NCI-H2171 treated with DMSO at 0.1 percent for 48 hours (cell line): Measurements from ENCODE around the gene DPYD.

Source experiments
- DNase-seq: peaks from one replicate; lab custom pipeline; 2025; lab: John Stamatoyannopoulos, UW

The DPYD gene

GRCh38 chr1:97091679-97092078 is 829.2 kb downstream of the DPYD start:
- DNase-seq = no peak

GRCh38 chr1:97091263-97091662 is 829.6 kb downstream of the DPYD start:
- DNase-seq = no peak

GRCh38 chr1:97090725-97091124 is 830.1 kb downstream of the DPYD start:
- DNase-seq = no peak

- DNase-seq = no peak
Observed at GRCh38 chr1:97089173-97089572, 831.7 kb downstream of the DPYD start.

GRCh38 chr1:97088391-97088790 is 832.4 kb downstream of the DPYD start:
- no peak for DNase-seq

- DNase-seq = no peak
Observed at GRCh38 chr1:97084546-97084945, 836.3 kb downstream of the DPYD start.

GRCh38 chr1:97082160-97082848 is 838.5 kb downstream of the DPYD start:
- DNase-seq = no peak

GRCh38 chr1:97078872-97079271 is 842.0 kb downstream of the DPYD start:
- DNase-seq = no peak

GRCh38 chr1:97077221-97077620 is 843.6 kb downstream of the DPYD start:
- DNase-seq = no peak

- DNase-seq = no peak
Observed at GRCh38 chr1:97074771-97075170, 846.1 kb downstream of the DPYD start.

GRCh38 chr1:97073936-97074335 is 846.9 kb downstream of the DPYD start:
- no peak for DNase-seq

- no peak for DNase-seq
Observed at GRCh38 chr1:97073169-97073568, 847.7 kb downstream of the DPYD start.

GRCh38 chr1:97071173-97071572 is 849.7 kb downstream of the DPYD start:
- no peak for DNase-seq

- no peak for DNase-seq
Observed at GRCh38 chr1:97070376-97070775, 850.5 kb downstream of the DPYD start.

GRCh38 chr1:97069312-97069711 is 851.5 kb downstream of the DPYD start:
- DNase-seq = no peak

GRCh38 chr1:97066860-97067259 is 854.0 kb downstream of the DPYD start:
- no peak for DNase-seq

- DNase-seq = no peak
Observed at GRCh38 chr1:97063532-97063931, 857.3 kb downstream of the DPYD start.

GRCh38 chr1:97061604-97062003 is 859.2 kb downstream of the DPYD start:
- DNase-seq = no peak

- no peak for DNase-seq
Observed at GRCh38 chr1:97056386-97056785, 864.4 kb downstream of the DPYD start.

GRCh38 chr1:97053268-97053667 is 867.6 kb downstream of the DPYD start:
- DNase-seq = no peak

- DNase-seq = no peak
Observed at GRCh38 chr1:97051823-97052222, 869.0 kb downstream of the DPYD start.

GRCh38 chr1:97050506-97050905 is 870.3 kb downstream of the DPYD start:
- DNase-seq = peak; percentile 3

- DNase-seq = no peak
Observed at GRCh38 chr1:97047421-97047793, 873.4 kb downstream of the DPYD start.

- no peak for DNase-seq
Observed at GRCh38 chr1:97046765-97047420, 873.9 kb downstream of the DPYD start.
